Measurements from ENCODE around the gene LALBA. TPM values are rescaled to one million over a fixed set of nuclear protein-coding genes. Genes with fewer than 3 reads are reported as not detected.

Gene LALBA
- not detected for total RNA-seq

DNA sequence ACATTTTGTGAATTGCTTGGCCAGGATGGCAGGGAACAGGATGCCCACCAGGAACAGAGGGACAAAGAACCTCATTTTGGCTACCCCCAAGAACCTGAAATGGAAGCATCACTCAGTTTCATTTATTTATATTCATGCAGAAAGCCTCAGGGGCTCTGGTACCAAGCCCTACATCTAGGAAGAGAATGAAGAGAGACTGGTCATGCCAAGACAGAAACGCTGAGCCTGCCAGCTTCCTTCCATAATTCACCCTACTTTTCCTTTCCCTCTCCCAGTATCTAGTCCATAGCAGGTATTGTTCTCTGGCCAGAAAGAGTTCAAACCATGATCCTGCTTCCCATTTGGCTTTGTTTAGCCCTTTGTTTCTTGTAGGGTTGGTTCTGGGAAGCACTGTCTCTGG lies at the start of gene LALBA:
TSS of gene LALBA (minus strand) at position 101 of the 400 bp plus-strand sequence. CDS start at position 75, 26 bp downstream.
- Mint-ChIP-seq H3K27me3 (peaks cover 6% of the 10 kb centered on the region), H3K27ac (no peak within 1 kb of the TSS), H3K9me3 (no peaks in the 10 kb centered on the region), H3K4me3 (no peak within 1 kb of the TSS), H3K4me1 (peaks cover 3% of the 10 kb centered on the region), H3K36me3 (no peaks in the 10 kb centered on the region)
- POLR2A ChIA-PET, result no interaction called here
- ATAC-seq (ENCODE audit: low read depth), result no peak
- no peak for DNase-seq

GRCh38 chr12:48618541-48618940 lies 48.7 kb upstream of the LALBA start:
- H3K27ac Mint-ChIP-seq, result no peak overlapping the region
- peaks cover 16% of the 10 kb centered on the region for H3K27me3 Mint-ChIP-seq
- peaks cover 6% of the 10 kb centered on the region for H3K9me3 Mint-ChIP-seq
- DNase-seq (peak; percentile 55), ATAC-seq (ENCODE audit: low read depth) (peak; percentile 86)
- no peak overlapping the region for H3K4me3 Mint-ChIP-seq
- H3K4me1 Mint-ChIP-seq, result peaks cover 5% of the 10 kb centered on the region
- no peaks in the 10 kb centered on the region for H3K36me3 Mint-ChIP-seq
- POLR2A ChIA-PET, result no interaction called here

- Mint-ChIP-seq H3K4me3 (no peak overlapping the region), H3K27me3 (peaks cover 20% of the 10 kb centered on the region), H3K36me3 (peaks cover 4% of the 10 kb centered on the region), H3K4me1 (peaks cover 5% of the 10 kb centered on the region), H3K9me3 (peaks cover 18% of the 10 kb centered on the region), H3K27ac (no peak overlapping the region)
- no peak for DNase-seq
- no peak for ATAC-seq (ENCODE audit: low read depth)
- POLR2A ChIA-PET, result no interaction called here
Measured at GRCh38 chr12:48615681-48616080, 45.8 kb upstream of the LALBA start.

GRCh38 chr12:48613321-48613720 lies 43.5 kb upstream of the LALBA start:
- peaks cover 4% of the 10 kb centered on the region for H3K36me3 Mint-ChIP-seq
- peaks cover 19% of the 10 kb centered on the region for H3K9me3 Mint-ChIP-seq
- peaks cover 18% of the 10 kb centered on the region for H3K27me3 Mint-ChIP-seq
- ATAC-seq (ENCODE audit: low read depth) (no peak), DNase-seq (no peak)
- H3K27ac Mint-ChIP-seq, result no peak overlapping the region
- POLR2A ChIA-PET, result no interaction called here
- H3K4me3 Mint-ChIP-seq, result no peak overlapping the region
- H3K4me1 Mint-ChIP-seq, result peaks cover 2% of the 10 kb centered on the region

- peaks cover 24% of the 10 kb centered on the region for H3K9me3 Mint-ChIP-seq
- H3K27ac Mint-ChIP-seq, result no peak overlapping the region
- peaks cover 2% of the 10 kb centered on the region for H3K4me1 Mint-ChIP-seq
- H3K27me3 Mint-ChIP-seq, result peaks cover 7% of the 10 kb centered on the region
- no peak overlapping the region for H3K4me3 Mint-ChIP-seq
- POLR2A ChIA-PET, result no interaction called here
- no peak for ATAC-seq (ENCODE audit: low read depth)
- DNase-seq, result no peak
- H3K36me3 Mint-ChIP-seq, result peaks cover 15% of the 10 kb centered on the region
Measured at GRCh38 chr12:48602192-48602989, 32.5 kb upstream of the LALBA start.

DNA sequence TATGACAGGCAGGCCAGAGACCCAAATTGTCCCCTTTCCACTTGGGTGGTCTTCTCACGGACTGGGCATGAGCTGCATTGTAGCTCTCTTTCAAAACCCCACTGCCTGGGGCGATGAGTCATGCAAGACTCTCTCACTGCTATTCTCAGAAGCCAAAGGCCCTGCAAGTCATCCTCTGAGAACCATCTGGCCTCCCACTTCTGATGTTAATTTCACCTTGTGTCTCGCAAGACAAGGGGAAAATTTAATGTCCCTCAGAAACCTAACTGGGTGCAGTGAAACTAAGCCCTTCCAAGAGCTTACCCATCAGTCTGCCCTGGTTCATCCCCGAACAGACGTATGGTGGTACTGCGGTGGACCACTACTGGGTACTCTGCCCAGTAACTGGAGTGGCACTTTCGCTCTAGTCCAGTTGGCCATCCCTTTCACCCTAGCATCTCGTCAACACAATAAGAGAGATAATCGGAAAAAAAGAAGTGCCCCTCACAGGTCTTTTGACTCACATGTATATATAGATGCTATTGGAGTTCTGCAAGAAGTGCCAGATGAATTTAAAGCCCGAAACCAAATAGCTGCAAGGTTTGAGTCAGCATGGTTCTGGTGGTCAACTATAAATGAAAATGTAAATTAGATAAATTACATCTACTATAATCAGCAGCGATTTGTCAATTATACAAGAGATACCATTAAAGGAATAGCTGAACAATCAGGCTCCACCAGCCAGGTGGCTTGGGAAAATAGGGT lies 31.3 kb upstream of the LALBA start:
- DNase-seq (no peak), ATAC-seq (ENCODE audit: low read depth) (no peak)
- Mint-ChIP-seq H3K4me3 (no peak overlapping the region), H3K27ac (no peak overlapping the region), H3K27me3 (peaks cover 7% of the 10 kb centered on the region), H3K4me1 (peaks cover 2% of the 10 kb centered on the region), H3K36me3 (peaks cover 15% of the 10 kb centered on the region), H3K9me3 (peaks cover 19% of the 10 kb centered on the region)
- POLR2A ChIA-PET, result no interaction called here

DNA sequence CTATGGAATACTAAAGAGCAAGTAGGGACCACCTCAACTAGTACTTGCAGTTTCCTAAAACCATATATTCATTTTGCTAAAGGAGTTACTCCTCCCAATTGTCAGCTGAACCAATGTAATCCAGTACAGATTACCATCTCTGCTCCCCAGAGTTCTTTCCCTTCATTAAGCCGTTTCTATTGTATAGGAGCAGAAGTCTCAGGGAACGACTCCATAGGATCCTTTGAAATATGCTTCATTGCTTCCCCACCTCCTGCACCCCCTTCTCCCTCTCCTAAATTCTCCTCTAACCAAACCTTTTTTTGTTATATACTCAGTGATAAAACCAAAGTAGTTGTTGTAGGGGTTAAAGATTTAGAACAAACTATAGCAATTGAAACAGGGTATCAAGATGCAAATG lies 30.7 kb upstream of the LALBA start:
- Mint-ChIP-seq H3K4me1 (peaks cover 2% of the 10 kb centered on the region), H3K36me3 (peaks cover 15% of the 10 kb centered on the region), H3K27ac (no peak overlapping the region), H3K4me3 (no peak overlapping the region), H3K9me3 (peaks cover 19% of the 10 kb centered on the region), H3K27me3 (peaks cover 7% of the 10 kb centered on the region)
- ATAC-seq (ENCODE audit: low read depth) (no peak), DNase-seq (no peak)
- POLR2A ChIA-PET, result no interaction called here

DNA sequence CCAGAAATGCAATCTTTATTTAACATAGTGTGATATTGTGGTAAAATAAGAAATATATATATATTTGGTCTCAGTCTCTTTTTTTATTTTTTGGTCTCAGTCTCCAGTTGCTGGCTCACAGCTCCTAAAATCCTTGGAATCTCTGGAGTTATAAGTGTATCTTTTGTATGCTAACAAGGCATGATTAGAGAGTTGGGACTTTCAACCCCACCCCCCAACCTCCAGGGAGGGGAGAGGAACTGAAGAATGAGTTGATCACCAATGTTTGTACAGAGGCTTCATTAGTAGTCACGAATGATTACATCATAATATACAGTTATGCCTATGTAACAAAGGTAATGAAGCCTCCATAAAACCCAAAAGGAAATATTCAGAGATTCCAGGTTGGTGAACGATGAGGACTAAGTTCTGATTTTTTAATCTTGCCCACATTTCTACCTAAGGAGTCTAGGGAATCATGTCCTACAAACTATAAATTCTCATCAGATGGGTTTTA lies 22.8 kb upstream of the LALBA start:
- no peak for DNase-seq
- Mint-ChIP-seq H3K27ac (no peak overlapping the region), H3K4me1 (no peaks in the 10 kb centered on the region), H3K27me3 (peaks cover 29% of the 10 kb centered on the region), H3K36me3 (no peaks in the 10 kb centered on the region), H3K4me3 (no peak overlapping the region), H3K9me3 (peaks cover 1% of the 10 kb centered on the region)
- POLR2A ChIA-PET, result no interaction called here
- ATAC-seq (ENCODE audit: low read depth), result no peak

GRCh38 chr12:48586361-48586760 lies 16.5 kb upstream of the LALBA start:
- ATAC-seq (ENCODE audit: low read depth), result no peak
- no peak for DNase-seq
- H3K4me3 Mint-ChIP-seq, result no peak overlapping the region
- no peaks in the 10 kb centered on the region for H3K9me3 Mint-ChIP-seq
- H3K27ac Mint-ChIP-seq, result no peak overlapping the region
- H3K4me1 Mint-ChIP-seq, result no peaks in the 10 kb centered on the region
- H3K27me3 Mint-ChIP-seq, result peaks cover 31% of the 10 kb centered on the region
- POLR2A ChIA-PET, result no interaction called here
- no peaks in the 10 kb centered on the region for H3K36me3 Mint-ChIP-seq

GRCh38 chr12:48583728-48584127 lies 13.9 kb upstream of the LALBA start:
- POLR2A ChIA-PET, result no interaction called here
- no peak overlapping the region for H3K27ac Mint-ChIP-seq
- peaks cover 3% of the 10 kb centered on the region for H3K4me1 Mint-ChIP-seq
- DNase-seq, result no peak
- no peaks in the 10 kb centered on the region for H3K9me3 Mint-ChIP-seq
- no peak for ATAC-seq (ENCODE audit: low read depth)
- no peaks in the 10 kb centered on the region for H3K36me3 Mint-ChIP-seq
- H3K27me3 Mint-ChIP-seq, result peaks cover 18% of the 10 kb centered on the region
- H3K4me3 Mint-ChIP-seq, result no peak overlapping the region

GRCh38 chr12:48580831-48581230 lies 11.0 kb upstream of the LALBA start:
- no peak overlapping the region for H3K4me3 Mint-ChIP-seq
- ATAC-seq (ENCODE audit: low read depth), result no peak
- DNase-seq, result no peak
- H3K27ac Mint-ChIP-seq, result no peak overlapping the region
- H3K4me1 Mint-ChIP-seq, result peaks cover 3% of the 10 kb centered on the region
- H3K9me3 Mint-ChIP-seq, result no peaks in the 10 kb centered on the region
- POLR2A ChIA-PET, result no interaction called here
- H3K36me3 Mint-ChIP-seq, result no peaks in the 10 kb centered on the region
- H3K27me3 Mint-ChIP-seq, result peaks cover 8% of the 10 kb centered on the region

GRCh38 chr12:48572326-48572725 lies 2.5 kb upstream of the LALBA start:
- no peaks in the 10 kb centered on the region for H3K36me3 Mint-ChIP-seq
- H3K27ac Mint-ChIP-seq, result no peak overlapping the region
- POLR2A ChIA-PET, result no interaction called here

GRCh38 chr12:48567731-48568130 lies 2.1 kb downstream of the LALBA start:
- Mint-ChIP-seq H3K36me3 (no peaks in the 10 kb centered on the region), H3K9me3 (no peaks in the 10 kb centered on the region), H3K4me1 (peaks cover 3% of the 10 kb centered on the region), H3K4me3 (no peak overlapping the region), H3K27ac (no peak overlapping the region), H3K27me3 (peaks cover 4% of the 10 kb centered on the region)
- ATAC-seq (ENCODE audit: low read depth) (no peak), DNase-seq (no peak)
- POLR2A ChIA-PET, result no interaction called here

More at GRCh38 chr12:48572326-48572725, 2.5 kb upstream of the LALBA start:
- Mint-ChIP-seq H3K4me1 (peaks cover 3% of the 10 kb centered on the region), H3K4me3 (no peak overlapping the region), H3K27me3 (peaks cover 6% of the 10 kb centered on the region), H3K9me3 (no peaks in the 10 kb centered on the region)
- ATAC-seq (ENCODE audit: low read depth) (no peak), DNase-seq (no peak)

- Mint-ChIP-seq H3K36me3 (no peaks in the 10 kb centered on the region), H3K4me3 (no peak overlapping the region), H3K4me1 (no peaks in the 10 kb centered on the region), H3K27me3 (peaks cover 8% of the 10 kb centered on the region), H3K9me3 (no peaks in the 10 kb centered on the region), H3K27ac (no peak overlapping the region)
- POLR2A ChIA-PET, result no interaction called here
- DNase-seq, result no peak
- no peak for ATAC-seq (ENCODE audit: low read depth)
Measured at GRCh38 chr12:48557919-48558318, 11.9 kb downstream of the LALBA start.

All from activated naive CD8-positive, alpha-beta T cell treated with anti-CD3 and anti-CD28 coated beads, Interleukin-2, amount 10 ng/mL, durations not matched to agents 7 days and 5 days (primary cell).